ENCODE data around the gene OGFR.

OGFR gene

DNA sequence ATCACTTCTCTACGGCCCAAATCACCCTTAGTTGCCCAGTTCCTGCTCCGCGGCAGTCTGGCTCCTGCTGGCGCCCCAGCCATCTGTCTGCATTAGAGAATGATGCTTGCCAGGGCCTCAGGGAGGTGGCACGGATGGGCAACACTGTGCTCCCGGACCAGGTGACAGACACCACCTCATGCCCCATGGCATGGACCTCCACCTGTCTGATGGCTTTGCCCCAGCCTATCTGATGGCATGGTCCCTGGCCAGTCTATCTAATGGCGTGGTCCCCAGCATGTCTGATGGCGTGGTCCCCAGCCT lies 27.2 kb upstream of the OGFR start:
- Histone ChIP-seq H3K36me3 (replicated peaks) (no peaks in the 10 kb centered on the region), H3K4me3 (ENCODE audit: low read depth, low read length) (no peak overlapping the region), H3K27me3 (replicated peaks) (no peaks in the 10 kb centered on the region), H3K27ac (no peak overlapping the region)
- DNase-seq, result no peak
- in situ Hi-C loops (cut with HindIII; ENCODE audit: low pct_ligation_motif_present, low sequenced_read_pairs), result no loop called here
- TF ChIP-seq, protein P1, sequence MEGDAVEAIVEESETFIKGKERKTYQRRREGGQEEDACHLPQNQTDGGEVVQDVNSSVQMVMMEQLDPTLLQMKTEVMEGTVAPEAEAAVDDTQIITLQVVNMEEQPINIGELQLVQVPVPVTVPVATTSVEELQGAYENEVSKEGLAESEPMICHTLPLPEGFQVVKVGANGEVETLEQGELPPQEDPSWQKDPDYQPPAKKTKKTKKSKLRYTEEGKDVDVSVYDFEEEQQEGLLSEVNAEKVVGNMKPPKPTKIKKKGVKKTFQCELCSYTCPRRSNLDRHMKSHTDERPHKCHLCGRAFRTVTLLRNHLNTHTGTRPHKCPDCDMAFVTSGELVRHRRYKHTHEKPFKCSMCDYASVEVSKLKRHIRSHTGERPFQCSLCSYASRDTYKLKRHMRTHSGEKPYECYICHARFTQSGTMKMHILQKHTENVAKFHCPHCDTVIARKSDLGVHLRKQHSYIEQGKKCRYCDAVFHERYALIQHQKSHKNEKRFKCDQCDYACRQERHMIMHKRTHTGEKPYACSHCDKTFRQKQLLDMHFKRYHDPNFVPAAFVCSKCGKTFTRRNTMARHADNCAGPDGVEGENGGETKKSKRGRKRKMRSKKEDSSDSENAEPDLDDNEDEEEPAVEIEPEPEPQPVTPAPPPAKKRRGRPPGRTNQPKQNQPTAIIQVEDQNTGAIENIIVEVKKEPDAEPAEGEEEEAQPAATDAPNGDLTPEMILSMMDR (IDR thresholded peaks at IDR 0.05; ENCODE audit: low read depth, low read length, missing control alignments), result no peak

DNA sequence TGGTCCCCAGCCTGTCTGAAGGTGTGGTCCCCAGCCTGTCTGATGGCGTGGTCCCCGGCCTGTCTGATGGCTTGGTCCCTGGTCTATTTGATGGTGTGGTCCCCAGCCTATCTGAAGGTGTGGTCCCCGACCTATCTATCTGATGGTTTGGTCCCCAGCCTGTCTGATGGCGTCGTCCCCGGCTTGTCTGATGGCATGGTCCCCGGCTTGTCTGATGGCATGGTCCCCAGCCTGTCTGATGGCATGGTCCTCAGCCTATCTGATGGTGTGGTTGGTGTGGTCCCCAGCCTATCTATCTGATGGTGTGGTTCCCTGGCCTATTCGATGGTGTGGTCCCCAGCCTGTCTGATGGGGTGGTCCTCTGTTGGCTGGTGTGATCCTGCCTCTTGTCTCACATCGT lies 26.6 kb upstream of the OGFR start:
- Histone ChIP-seq H3K27ac (no peak overlapping the region), H3K36me3 (replicated peaks) (no peaks in the 10 kb centered on the region), H3K27me3 (replicated peaks) (no peaks in the 10 kb centered on the region), H3K4me3 (ENCODE audit: low read depth, low read length) (no peak overlapping the region)
- in situ Hi-C loops (cut with HindIII; ENCODE audit: low pct_ligation_motif_present, low sequenced_read_pairs), result no loop called here
- TF ChIP-seq, protein P1 (IDR thresholded peaks at IDR 0.05; ENCODE audit: low read depth, low read length, missing control alignments), result no peak
- no peak for DNase-seq

DNA sequence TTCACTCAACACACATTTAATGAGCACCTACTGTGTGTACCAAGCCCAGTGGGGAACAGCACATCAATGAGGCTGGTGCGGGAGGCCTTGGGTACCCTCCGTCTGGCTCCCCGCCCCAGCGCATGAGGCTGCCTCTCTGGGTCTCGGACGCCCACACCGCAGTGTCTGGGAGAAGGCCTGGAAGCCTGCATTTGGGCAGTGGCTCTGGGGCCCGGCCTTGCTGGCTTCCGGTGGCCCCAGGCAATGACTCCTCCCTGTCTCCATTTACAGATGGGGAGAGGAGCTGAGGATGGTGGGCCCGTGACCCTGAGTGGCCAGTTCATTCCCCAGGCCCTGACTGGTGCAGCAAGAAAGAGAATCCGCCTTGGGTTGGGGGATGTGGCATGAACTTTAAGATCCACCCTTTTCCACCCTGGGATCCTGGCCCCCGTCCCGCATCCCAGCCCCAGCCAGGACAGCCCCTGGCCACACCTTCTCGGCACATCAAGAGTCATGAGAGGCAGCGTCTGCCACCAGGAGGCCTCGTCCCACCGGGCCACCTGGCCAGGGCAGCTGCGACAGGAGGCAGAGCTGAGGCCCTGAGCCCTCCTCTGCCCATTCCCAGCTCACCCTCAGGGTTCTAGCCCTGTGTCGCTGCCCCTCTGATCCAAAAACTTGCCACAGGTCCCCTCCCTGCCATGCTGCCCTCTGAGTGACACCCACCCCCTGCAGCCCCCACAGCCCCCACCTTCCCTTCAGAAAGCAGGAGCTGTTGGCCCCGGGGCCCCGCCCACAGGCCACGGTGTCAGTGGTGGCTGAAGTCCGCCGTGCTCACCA lies 25.8 kb upstream of the OGFR start:
- in situ Hi-C loops (cut with HindIII; ENCODE audit: low pct_ligation_motif_present, low sequenced_read_pairs), result no loop called here
- DNase-seq, result no peak
- Histone ChIP-seq H3K27me3 (replicated peaks) (no peaks in the 10 kb centered on the region), H3K27ac (no peak overlapping the region), H3K4me3 (ENCODE audit: low read depth, low read length) (no peak overlapping the region), H3K36me3 (replicated peaks) (no peaks in the 10 kb centered on the region)
- TF ChIP-seq, protein P1 (IDR thresholded peaks at IDR 0.05; ENCODE audit: low read depth, low read length, missing control alignments), result no peak

DNA sequence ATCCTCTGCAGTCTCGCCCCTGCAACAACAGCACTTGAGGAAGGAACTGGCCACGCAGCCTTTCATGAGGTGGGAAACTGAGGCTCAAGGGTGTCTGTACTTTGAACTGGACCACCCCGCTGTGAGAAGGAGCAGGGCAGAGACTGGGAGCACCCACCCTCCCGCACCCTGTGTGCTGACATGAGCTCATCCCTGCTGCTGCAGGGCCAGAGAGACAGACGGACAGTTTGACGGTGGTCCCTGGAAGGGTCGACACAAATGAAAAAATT lies 25.3 kb upstream of the OGFR start:
- in situ Hi-C loops (cut with HindIII; ENCODE audit: low pct_ligation_motif_present, low sequenced_read_pairs), result no loop called here
- no peak for DNase-seq
- Histone ChIP-seq H3K4me3 (ENCODE audit: low read depth, low read length) (no peak overlapping the region), H3K36me3 (replicated peaks) (no peaks in the 10 kb centered on the region), H3K27ac (no peak overlapping the region), H3K27me3 (replicated peaks) (no peaks in the 10 kb centered on the region)
- TF ChIP-seq, protein P1 (IDR thresholded peaks at IDR 0.05; ENCODE audit: low read depth, low read length, missing control alignments), result no peak

DNA sequence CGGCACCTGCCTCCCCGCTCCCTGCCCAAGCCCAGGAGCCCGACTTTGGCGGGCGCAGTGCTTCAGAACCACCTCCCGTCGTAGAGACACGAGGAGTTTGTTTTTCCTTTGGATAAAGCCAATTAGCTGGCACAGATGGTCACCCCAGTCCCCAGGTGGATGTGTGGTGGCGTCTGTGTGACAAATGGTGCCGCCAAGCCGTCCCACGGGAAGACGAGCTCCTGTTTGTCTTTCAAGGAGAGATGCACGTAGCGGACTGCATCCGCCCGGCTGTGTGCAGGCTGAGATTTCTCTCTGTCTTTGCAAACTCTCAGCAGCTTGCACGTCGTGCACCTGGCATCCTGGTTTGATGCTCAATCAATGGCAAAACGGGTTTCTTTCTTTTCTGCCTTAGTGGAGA lies 24.4 kb upstream of the OGFR start:
- DNase-seq, result no peak
- TF ChIP-seq, protein P1 (IDR thresholded peaks at IDR 0.05; ENCODE audit: low read depth, low read length, missing control alignments), result no peak
- in situ Hi-C loops (cut with HindIII; ENCODE audit: low pct_ligation_motif_present, low sequenced_read_pairs), result no loop called here
- H3K27ac ChIP-seq, result no peak overlapping the region
- H3K4me3 ChIP-seq (ENCODE audit: low read depth, low read length), result no peak overlapping the region
- no peaks in the 10 kb centered on the region for H3K36me3 ChIP-seq (replicated peaks)
- no peaks in the 10 kb centered on the region for H3K27me3 ChIP-seq (replicated peaks)

DNA sequence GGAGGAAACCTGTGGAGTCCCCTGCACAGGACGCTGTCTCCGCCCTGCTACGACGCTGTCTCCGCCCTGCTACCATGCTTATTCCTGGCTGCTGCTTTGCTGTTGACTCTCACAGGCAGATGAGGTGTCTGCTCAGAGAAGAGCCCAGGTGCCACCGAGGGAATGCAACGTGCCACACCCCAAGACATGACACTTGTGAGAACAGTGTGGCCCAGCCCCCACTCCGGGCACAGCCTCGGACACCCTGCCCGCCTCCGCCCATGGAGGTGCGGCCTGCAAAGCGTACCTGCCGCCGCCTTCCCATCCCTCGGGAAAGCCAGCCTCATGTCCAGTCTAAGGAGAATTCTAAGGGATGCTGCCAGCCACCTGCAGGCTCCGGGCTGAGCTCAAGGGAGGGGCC lies 23.9 kb upstream of the OGFR start:
- TF ChIP-seq, protein P1 (IDR thresholded peaks at IDR 0.05; ENCODE audit: low read depth, low read length, missing control alignments), result no peak
- H3K36me3 ChIP-seq (replicated peaks), result no peaks in the 10 kb centered on the region
- H3K4me3 ChIP-seq (ENCODE audit: low read depth, low read length), result no peak overlapping the region
- no peak for DNase-seq
- no peak overlapping the region for H3K27ac ChIP-seq
- in situ Hi-C loops (cut with HindIII; ENCODE audit: low pct_ligation_motif_present, low sequenced_read_pairs), result no loop called here
- H3K27me3 ChIP-seq (replicated peaks), result no peaks in the 10 kb centered on the region
